Measurements from ENCODE around the gene CAMKK2. TPM values are rescaled to one million over a fixed set of nuclear protein-coding genes. Genes with fewer than 3 reads are reported as not detected.

Gene CAMKK2
- total and polyA plus RNA-seq, 4 donors: 20.7 to 47.6 (median 31.3) TPM

DNA sequence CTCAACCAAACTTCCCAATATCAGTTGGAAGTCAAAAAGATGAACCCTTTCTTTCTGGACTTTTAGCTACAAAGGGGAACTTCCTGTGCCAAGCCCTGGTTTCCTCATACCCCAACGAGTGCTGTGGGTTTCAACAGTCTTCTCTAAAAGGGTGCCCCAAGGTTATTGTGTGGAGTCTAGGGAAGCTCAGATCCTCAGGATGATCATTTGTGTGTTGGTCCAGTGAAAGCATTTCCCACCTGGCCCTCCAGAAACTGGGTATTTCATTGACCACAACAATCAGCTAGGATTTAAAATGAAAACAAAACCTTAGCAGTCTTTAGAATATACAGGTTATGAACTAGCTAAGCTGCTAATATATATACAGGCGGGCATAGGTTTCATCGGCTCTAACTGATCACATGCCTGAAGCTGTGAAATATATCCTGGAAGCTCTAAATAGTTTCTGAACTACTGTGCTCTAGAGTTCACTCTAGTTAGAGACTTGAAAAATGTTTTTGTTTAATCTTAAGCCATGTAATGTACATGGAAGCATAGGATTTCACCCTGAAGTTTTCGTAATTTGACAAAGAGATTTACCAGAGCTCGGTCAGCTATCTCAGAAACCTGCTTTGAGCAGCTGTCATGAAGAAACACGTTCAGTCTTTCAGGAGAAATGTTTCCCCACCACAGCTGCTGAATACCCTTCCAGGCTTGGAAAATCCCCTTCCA is 57.0 kb downstream of the CAMKK2 start:
- no peaks in the 10 kb centered on the region for H3K36me3 ChIP-seq (ENCODE audit: control insufficient read depth in 1 of 2, insufficient read depth in 2 of 2, low read length in 1 of 2)
- no peak for ATAC-seq (ENCODE audit: low FRiP score)
- intact Hi-C loops (cut with DNase I): no loop called here
- no peak overlapping the region for H3K4me3 ChIP-seq (ENCODE audit: low read length in 2 of 2)
- no peaks in the 10 kb centered on the region for H3K4me1 ChIP-seq (ENCODE audit: control insufficient read depth in 1 of 2, insufficient read depth in 2 of 2, low read length in 2 of 2)
- no peak for DNase-seq
- H3K9me3 ChIP-seq (ENCODE audit: control insufficient read depth, low read length): no peaks in the 10 kb centered on the region
- H3K27me3 ChIP-seq (ENCODE audit: control insufficient read depth in 1 of 2, insufficient read depth in 2 of 2, low read length in 1 of 2): no peaks in the 10 kb centered on the region
- no peak overlapping the region for H3K27ac ChIP-seq (ENCODE audit: low read depth in 1 of 2, low read length in 2 of 2)
- 77 to 81% methylated on average over 6 of the region's 6 CpGs for WGBS, 2 donors

DNA sequence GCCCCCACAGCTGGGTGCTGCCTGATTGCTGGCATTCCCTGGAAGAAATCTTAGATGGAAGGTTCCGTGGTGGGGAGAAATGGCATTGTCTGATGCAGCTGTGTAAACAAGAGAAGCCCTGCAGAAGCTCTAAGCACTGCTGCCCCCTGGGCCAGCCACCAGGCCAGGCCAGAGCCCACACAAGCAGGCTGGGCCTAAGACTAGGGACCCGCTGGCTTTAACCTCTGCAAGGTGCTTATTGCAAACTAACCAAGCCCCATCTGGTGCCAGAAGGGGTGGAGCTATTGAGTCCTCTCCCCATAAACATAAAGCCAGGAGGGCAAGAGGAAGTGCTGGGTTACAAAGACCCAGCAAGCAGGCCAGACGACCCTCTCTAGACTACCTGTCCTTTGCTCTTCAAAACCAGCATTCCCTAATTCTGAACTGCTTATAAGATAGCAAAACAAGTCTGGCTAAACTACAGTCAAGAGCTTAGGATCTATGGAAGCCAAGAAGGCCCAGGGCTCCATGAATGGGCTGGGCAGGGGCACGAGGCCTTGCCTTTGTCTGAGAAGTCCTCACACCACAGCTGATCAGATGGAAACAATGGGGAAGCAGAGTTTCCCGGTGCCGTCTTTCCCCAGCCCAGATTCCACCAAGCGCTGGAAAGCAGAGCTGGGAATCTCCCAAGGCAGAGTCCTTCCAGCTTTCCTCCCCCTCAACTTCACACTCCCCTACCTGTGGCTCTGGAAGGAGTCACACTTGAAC is 57.7 kb downstream of the CAMKK2 start:
- H3K27ac ChIP-seq (ENCODE audit: low read depth in 1 of 2, low read length in 2 of 2): no peak overlapping the region
- no peak for ATAC-seq (ENCODE audit: low FRiP score)
- 81 to 86% methylated on average over 7 of the region's 7 CpGs for WGBS, 2 donors

DNA sequence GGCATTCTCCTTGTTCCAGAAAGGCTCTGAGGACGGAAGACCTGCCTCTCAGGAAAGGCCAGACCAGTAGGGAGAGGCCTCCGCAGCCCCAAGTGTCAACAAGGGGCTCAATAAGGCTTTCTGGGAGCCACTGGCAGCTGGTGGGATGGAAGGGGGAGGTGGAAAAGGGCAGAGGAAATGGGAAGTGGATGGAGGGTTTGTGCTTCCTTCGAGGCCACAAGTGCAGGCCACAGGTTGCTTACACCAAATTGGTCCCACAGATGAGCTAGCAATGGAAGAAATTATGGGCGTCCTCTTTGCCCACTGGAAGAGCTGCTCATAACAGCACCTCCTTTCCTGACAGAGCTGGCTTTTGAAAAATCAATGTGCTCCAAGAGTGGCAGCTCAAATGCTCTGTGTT is 58.4 kb downstream of the CAMKK2 start:
- H3K27me3 ChIP-seq (ENCODE audit: control insufficient read depth in 1 of 2, insufficient read depth in 2 of 2, low read length in 1 of 2): no peaks in the 10 kb centered on the region
- ATAC-seq (ENCODE audit: low FRiP score): no peak
- no peak overlapping the region for H3K27ac ChIP-seq (ENCODE audit: low read depth in 1 of 2, low read length in 2 of 2)
- DNase-seq: no peak
- H3K36me3 ChIP-seq (ENCODE audit: control insufficient read depth in 1 of 2, insufficient read depth in 2 of 2, low read length in 1 of 2): no peaks in the 10 kb centered on the region
- no peak overlapping the region for H3K4me3 ChIP-seq (ENCODE audit: low read length in 2 of 2)
- WGBS, 2 donors: 87 to 90% methylated on average over 4 of the region's 4 CpGs
- intact Hi-C loops (cut with DNase I): no loop called here
- no peaks in the 10 kb centered on the region for H3K9me3 ChIP-seq (ENCODE audit: control insufficient read depth, low read length)
- no peaks in the 10 kb centered on the region for H3K4me1 ChIP-seq (ENCODE audit: control insufficient read depth in 1 of 2, insufficient read depth in 2 of 2, low read length in 2 of 2)

More for the DNA sequence above, 57.7 kb downstream of the CAMKK2 start:
- Histone ChIP-seq H3K36me3 (ENCODE audit: control insufficient read depth in 1 of 2, insufficient read depth in 2 of 2, low read length in 1 of 2) (no peaks in the 10 kb centered on the region), H3K27me3 (ENCODE audit: control insufficient read depth in 1 of 2, insufficient read depth in 2 of 2, low read length in 1 of 2) (no peaks in the 10 kb centered on the region), H3K4me3 (ENCODE audit: low read length in 2 of 2) (no peak overlapping the region), H3K4me1 (ENCODE audit: control insufficient read depth in 1 of 2, insufficient read depth in 2 of 2, low read length in 2 of 2) (no peaks in the 10 kb centered on the region), H3K9me3 (ENCODE audit: control insufficient read depth, low read length) (no peaks in the 10 kb centered on the region)
- DNase-seq: no peak
- intact Hi-C loops (cut with DNase I): no loop called here

DNA sequence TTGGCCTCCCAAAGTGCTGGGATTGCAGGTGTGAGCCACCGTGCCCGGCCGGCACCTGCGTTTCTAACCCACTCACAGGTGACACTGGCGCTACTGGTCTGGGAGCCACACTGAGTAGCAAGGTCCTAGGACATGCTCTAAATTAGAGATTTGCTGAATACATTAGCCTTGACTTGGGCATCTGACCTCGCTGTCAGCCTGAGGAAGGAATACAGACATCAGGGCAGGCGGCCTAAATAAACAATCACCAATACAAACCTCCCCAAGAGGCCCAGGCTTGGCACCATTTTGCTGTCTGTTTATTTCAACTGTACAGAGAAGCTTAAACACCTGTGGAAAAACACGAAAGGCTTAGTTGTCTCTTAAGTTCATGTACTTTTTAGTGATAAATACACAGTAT is 59.1 kb downstream of the CAMKK2 start:
- Histone ChIP-seq H3K4me3 (ENCODE audit: low read length in 2 of 2) (no peak overlapping the region), H3K27ac (ENCODE audit: low read depth in 1 of 2, low read length in 2 of 2) (no peak overlapping the region), H3K36me3 (ENCODE audit: control insufficient read depth in 1 of 2, insufficient read depth in 2 of 2, low read length in 1 of 2) (no peaks in the 10 kb centered on the region), H3K9me3 (ENCODE audit: control insufficient read depth, low read length) (no peaks in the 10 kb centered on the region), H3K27me3 (ENCODE audit: control insufficient read depth in 1 of 2, insufficient read depth in 2 of 2, low read length in 1 of 2) (no peaks in the 10 kb centered on the region), H3K4me1 (ENCODE audit: control insufficient read depth in 1 of 2, insufficient read depth in 2 of 2, low read length in 2 of 2) (no peaks in the 10 kb centered on the region)
- WGBS, 2 donors: 64 to 71% methylated on average over 8 of the region's 8 CpGs
- ATAC-seq (ENCODE audit: low FRiP score) (no peak), DNase-seq (no peak)
- intact Hi-C loops (cut with DNase I): no loop called here

DNA sequence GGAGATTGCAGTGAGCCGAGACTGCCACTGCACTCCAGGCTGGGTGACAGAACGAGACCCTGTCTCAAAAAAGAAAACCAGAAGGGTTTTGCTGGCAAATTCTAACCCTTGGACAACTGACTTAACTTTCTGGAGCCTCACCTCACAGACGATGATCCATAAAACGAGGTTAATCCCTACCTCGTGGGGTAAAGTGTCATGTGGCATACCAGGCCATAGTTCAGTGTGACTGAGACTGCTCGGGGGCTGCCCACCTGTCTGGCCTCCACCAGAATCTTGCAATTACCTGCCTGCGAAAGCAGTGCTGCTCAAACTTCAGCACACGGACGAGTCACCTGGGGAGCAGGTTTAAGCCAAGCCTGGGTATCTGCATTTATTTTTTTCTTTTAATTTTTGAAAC is 59.7 kb downstream of the CAMKK2 start:
- no peak for ATAC-seq (ENCODE audit: low FRiP score)
- Histone ChIP-seq H3K36me3 (ENCODE audit: control insufficient read depth in 1 of 2, insufficient read depth in 2 of 2, low read length in 1 of 2) (no peaks in the 10 kb centered on the region), H3K9me3 (ENCODE audit: control insufficient read depth, low read length) (no peaks in the 10 kb centered on the region), H3K27me3 (ENCODE audit: control insufficient read depth in 1 of 2, insufficient read depth in 2 of 2, low read length in 1 of 2) (no peaks in the 10 kb centered on the region), H3K4me1 (ENCODE audit: control insufficient read depth in 1 of 2, insufficient read depth in 2 of 2, low read length in 2 of 2) (no peaks in the 10 kb centered on the region), H3K4me3 (ENCODE audit: low read length in 2 of 2) (no peak overlapping the region), H3K27ac (ENCODE audit: low read depth in 1 of 2, low read length in 2 of 2) (no peak overlapping the region)
- intact Hi-C loops (cut with DNase I): no loop called here
- no peak for DNase-seq
- 93 to 96% methylated on average over 9 of the region's 9 CpGs for WGBS, 2 donors

DNA sequence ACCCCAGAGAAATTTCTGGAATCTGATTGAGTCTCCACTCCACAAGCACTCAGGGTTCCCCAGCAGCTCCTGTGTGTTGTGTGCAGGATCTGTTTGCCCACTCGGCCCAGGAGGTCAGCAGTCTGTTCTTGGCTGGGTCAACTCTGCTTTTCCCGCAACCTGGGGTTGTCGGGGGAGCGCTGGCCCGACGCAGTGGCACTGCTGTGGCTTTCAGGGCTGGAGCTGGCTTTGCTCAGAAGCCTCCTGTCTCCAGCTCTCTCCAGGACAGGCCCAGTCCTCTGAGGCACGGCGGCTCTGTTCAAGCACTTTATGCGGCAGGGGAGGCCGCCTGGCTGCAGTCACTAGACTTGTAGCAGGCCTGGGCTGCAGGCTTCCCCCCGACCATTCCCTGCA is 62.9 kb downstream of the CAMKK2 start:
- Histone ChIP-seq H3K27ac (ENCODE audit: low read depth in 1 of 2, low read length in 2 of 2) (no peak overlapping the region), H3K36me3 (ENCODE audit: control insufficient read depth in 1 of 2, insufficient read depth in 2 of 2, low read length in 1 of 2) (peaks cover 0 to 2% of the 10 kb centered on the region in 2 donors), H3K4me1 (ENCODE audit: control insufficient read depth in 1 of 2, insufficient read depth in 2 of 2, low read length in 2 of 2) (no peaks in the 10 kb centered on the region), H3K9me3 (ENCODE audit: control insufficient read depth, low read length) (no peaks in the 10 kb centered on the region), H3K27me3 (ENCODE audit: control insufficient read depth in 1 of 2, insufficient read depth in 2 of 2, low read length in 1 of 2) (no peaks in the 10 kb centered on the region), H3K4me3 (ENCODE audit: low read length in 2 of 2) (no peak overlapping the region)
- WGBS, 2 donors: 86 to 89% methylated on average over 11 of the region's 11 CpGs
- ATAC-seq (ENCODE audit: low FRiP score): no peak
- peak in 1 of 2 donors; percentile 34 for DNase-seq
- intact Hi-C loops (cut with DNase I): no loop called here

DNA sequence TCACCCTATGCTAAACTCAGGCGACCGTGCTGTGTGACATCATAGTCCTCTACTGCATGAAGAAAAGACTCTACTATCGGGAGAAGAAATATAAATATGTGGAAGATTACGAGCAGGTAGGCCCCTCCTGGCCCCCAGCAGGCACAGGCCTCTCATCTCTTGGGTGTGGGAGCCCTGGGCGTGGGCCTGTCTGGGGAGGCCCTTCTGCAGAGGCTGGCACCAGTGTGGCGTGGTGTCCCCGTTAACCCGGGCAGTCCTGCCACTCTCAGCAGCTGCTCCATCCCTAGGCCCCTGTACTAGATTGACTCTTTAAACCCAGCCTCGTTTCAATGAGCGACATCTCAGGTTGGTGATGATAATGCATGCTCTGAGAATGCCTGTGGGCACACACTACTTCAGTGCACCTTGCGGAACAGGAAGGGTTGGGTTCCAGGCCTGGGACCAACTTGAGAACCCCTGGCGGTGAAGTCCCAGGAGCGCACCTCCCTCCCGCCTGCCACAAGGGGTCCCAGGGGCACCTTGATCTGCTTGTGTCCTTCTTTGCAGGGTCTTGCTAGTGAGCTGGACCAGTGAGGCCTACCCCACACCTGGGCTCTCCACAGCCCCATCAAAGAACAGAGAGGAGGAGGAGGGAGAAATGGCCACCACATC is 63.4 kb downstream of the CAMKK2 start:
- no peaks in the 10 kb centered on the region for H3K4me1 ChIP-seq (ENCODE audit: control insufficient read depth in 1 of 2, insufficient read depth in 2 of 2, low read length in 2 of 2)
- intact Hi-C loops (cut with DNase I): no loop called here
- no peak for ATAC-seq (ENCODE audit: low FRiP score)
- H3K36me3 ChIP-seq (ENCODE audit: control insufficient read depth in 1 of 2, insufficient read depth in 2 of 2, low read length in 1 of 2): peaks cover 0 to 2% of the 10 kb centered on the region in 2 donors
- H3K27ac ChIP-seq (ENCODE audit: low read depth in 1 of 2, low read length in 2 of 2): no peak overlapping the region
- no peaks in the 10 kb centered on the region for H3K9me3 ChIP-seq (ENCODE audit: control insufficient read depth, low read length)
- 92 to 94% methylated on average over 14 of the region's 14 CpGs for WGBS, 2 donors
- H3K4me3 ChIP-seq (ENCODE audit: low read length in 2 of 2): no peak overlapping the region
- DNase-seq: no peak
- no peaks in the 10 kb centered on the region for H3K27me3 ChIP-seq (ENCODE audit: control insufficient read depth in 1 of 2, insufficient read depth in 2 of 2, low read length in 1 of 2)

DNA sequence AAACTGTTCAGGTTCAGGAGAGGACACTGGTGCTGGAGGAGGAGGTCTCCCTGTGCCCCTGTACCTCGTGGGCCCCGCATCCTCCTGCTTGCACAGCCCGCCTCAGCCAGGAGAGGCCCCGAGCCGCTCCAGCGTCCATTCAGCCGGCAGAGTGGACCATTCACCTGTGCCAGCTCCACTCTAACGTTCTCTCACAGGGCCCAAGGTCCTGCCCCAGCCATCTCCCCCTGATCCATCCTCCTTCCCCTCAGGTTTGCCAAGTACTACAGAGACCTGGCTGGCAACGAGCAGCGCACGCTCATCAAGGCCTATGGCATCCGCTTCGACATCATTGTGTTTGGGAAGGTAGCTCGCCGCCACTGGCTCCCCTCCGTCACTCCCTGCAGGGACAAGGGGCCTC is 64.3 kb downstream of the CAMKK2 start:
- intact Hi-C loops (cut with DNase I): no loop called here
- H3K27ac ChIP-seq (ENCODE audit: low read depth in 1 of 2, low read length in 2 of 2): no peak overlapping the region
- WGBS, 2 donors: 79 to 81% methylated on average over 16 of the region's 16 CpGs
- no peak overlapping the region for H3K4me3 ChIP-seq (ENCODE audit: low read length in 2 of 2)
- DNase-seq (no peak), ATAC-seq (ENCODE audit: low FRiP score) (no peak)
- peaks cover 0 to 2% of the 10 kb centered on the region in 2 donors for H3K36me3 ChIP-seq (ENCODE audit: control insufficient read depth in 1 of 2, insufficient read depth in 2 of 2, low read length in 1 of 2)
- no peaks in the 10 kb centered on the region for H3K9me3 ChIP-seq (ENCODE audit: control insufficient read depth, low read length)
- H3K4me1 ChIP-seq (ENCODE audit: control insufficient read depth in 1 of 2, insufficient read depth in 2 of 2, low read length in 2 of 2): no peaks in the 10 kb centered on the region
- no peaks in the 10 kb centered on the region for H3K27me3 ChIP-seq (ENCODE audit: control insufficient read depth in 1 of 2, insufficient read depth in 2 of 2, low read length in 1 of 2)
